Measurements from ENCODE around the gene DDX23.

The DDX23 gene

GRCh38 chr12:48812389-48812788, 39.6 kb downstream of the DDX23 start:
- no peak for DNase-seq (ENCODE audit: low spot score)
- peak overlapping the region; percentile 45 for H3K4me3 Mint-ChIP-seq
- H3K27ac Mint-ChIP-seq, result no peak overlapping the region
- peaks cover 14% of the 10 kb centered on the region for H3K27me3 Mint-ChIP-seq (ENCODE audit: low read depth)
- H3K36me3 Mint-ChIP-seq (ENCODE audit: low read depth), result no peaks in the 10 kb centered on the region
- H3K9me3 Mint-ChIP-seq, result no peaks in the 10 kb centered on the region
- peaks cover 18% of the 10 kb centered on the region for H3K4me1 Mint-ChIP-seq (ENCODE audit: low read depth)

GRCh38 chr12:48811437-48812090, 40.4 kb downstream of the DDX23 start:
- H3K4me3 Mint-ChIP-seq, result no peak overlapping the region
- no peaks in the 10 kb centered on the region for H3K36me3 Mint-ChIP-seq (ENCODE audit: low read depth)
- no peak overlapping the region for H3K27ac Mint-ChIP-seq
- peaks cover 7% of the 10 kb centered on the region for H3K27me3 Mint-ChIP-seq (ENCODE audit: low read depth)
- peaks cover 13% of the 10 kb centered on the region for H3K4me1 Mint-ChIP-seq (ENCODE audit: low read depth)
- no peaks in the 10 kb centered on the region for H3K9me3 Mint-ChIP-seq
- DNase-seq (ENCODE audit: low spot score), result no peak

- Mint-ChIP-seq H3K27me3 (ENCODE audit: low read depth) (peaks cover 2% of the 10 kb centered on the region), H3K9me3 (no peaks in the 10 kb centered on the region), H3K27ac (no peak overlapping the region), H3K36me3 (ENCODE audit: low read depth) (no peaks in the 10 kb centered on the region), H3K4me1 (ENCODE audit: low read depth) (peaks cover 7% of the 10 kb centered on the region), H3K4me3 (no peak overlapping the region)
- no peak for DNase-seq (ENCODE audit: low spot score)
These were observed 41.0 kb downstream of the DDX23 start for GRCh38 chr12:48810903-48811431.

- Mint-ChIP-seq H3K4me1 (ENCODE audit: low read depth) (peaks cover 7% of the 10 kb centered on the region), H3K9me3 (no peaks in the 10 kb centered on the region), H3K27ac (no peak overlapping the region), H3K4me3 (no peak overlapping the region), H3K27me3 (ENCODE audit: low read depth) (no peaks in the 10 kb centered on the region), H3K36me3 (ENCODE audit: low read depth) (no peaks in the 10 kb centered on the region)
- no peak for DNase-seq (ENCODE audit: low spot score)
These were observed 44.0 kb downstream of the DDX23 start for GRCh38 chr12:48807981-48808380.

- DNase-seq (ENCODE audit: low spot score), result no peak
- Mint-ChIP-seq H3K27ac (no peak overlapping the region), H3K4me3 (no peak overlapping the region), H3K9me3 (no peaks in the 10 kb centered on the region), H3K36me3 (ENCODE audit: low read depth) (no peaks in the 10 kb centered on the region), H3K27me3 (ENCODE audit: low read depth) (no peaks in the 10 kb centered on the region), H3K4me1 (ENCODE audit: low read depth) (peaks cover 7% of the 10 kb centered on the region)
These were observed 48.3 kb downstream of the DDX23 start for GRCh38 chr12:48803675-48804074.

GRCh38 chr12:48800971-48801370, 51.0 kb downstream of the DDX23 start:
- H3K36me3 Mint-ChIP-seq (ENCODE audit: low read depth), result no peaks in the 10 kb centered on the region
- no peaks in the 10 kb centered on the region for H3K9me3 Mint-ChIP-seq
- H3K27me3 Mint-ChIP-seq (ENCODE audit: low read depth), result no peaks in the 10 kb centered on the region
- peaks cover 10% of the 10 kb centered on the region for H3K4me1 Mint-ChIP-seq (ENCODE audit: low read depth)
- H3K4me3 Mint-ChIP-seq, result no peak overlapping the region
- H3K27ac Mint-ChIP-seq, result no peak overlapping the region
- DNase-seq (ENCODE audit: low spot score), result no peak

GRCh38 chr12:48800457-48800856, 51.5 kb downstream of the DDX23 start:
- no peak for DNase-seq (ENCODE audit: low spot score)
- Mint-ChIP-seq H3K4me3 (no peak overlapping the region), H3K4me1 (ENCODE audit: low read depth) (peaks cover 10% of the 10 kb centered on the region), H3K9me3 (no peaks in the 10 kb centered on the region), H3K27me3 (ENCODE audit: low read depth) (no peaks in the 10 kb centered on the region), H3K27ac (no peak overlapping the region), H3K36me3 (ENCODE audit: low read depth) (no peaks in the 10 kb centered on the region)

- H3K27me3 Mint-ChIP-seq (ENCODE audit: low read depth), result peaks cover 10% of the 10 kb centered on the region
- no peak overlapping the region for H3K4me3 Mint-ChIP-seq
These were observed 55.0 kb downstream of the DDX23 start for GRCh38 chr12:48796976-48797375.

GRCh38 chr12:48795550-48796455, 56.2 kb downstream of the DDX23 start:
- Mint-ChIP-seq H3K4me3 (no peak overlapping the region), H3K27ac (no peak overlapping the region), H3K4me1 (ENCODE audit: low read depth) (peaks cover 4% of the 10 kb centered on the region), H3K27me3 (ENCODE audit: low read depth) (peaks cover 13% of the 10 kb centered on the region), H3K36me3 (ENCODE audit: low read depth) (no peaks in the 10 kb centered on the region), H3K9me3 (no peaks in the 10 kb centered on the region)
- peak; percentile 35 for DNase-seq (ENCODE audit: low spot score)

More at GRCh38 chr12:48796976-48797375, 55.0 kb downstream of the DDX23 start:
- DNase-seq (ENCODE audit: low spot score), result peak; percentile 34
- H3K9me3 Mint-ChIP-seq, result no peaks in the 10 kb centered on the region
- no peak overlapping the region for H3K27ac Mint-ChIP-seq
- H3K36me3 Mint-ChIP-seq (ENCODE audit: low read depth), result no peaks in the 10 kb centered on the region
- H3K4me1 Mint-ChIP-seq (ENCODE audit: low read depth), result peaks cover 4% of the 10 kb centered on the region

- peaks cover 6% of the 10 kb centered on the region for H3K4me1 Mint-ChIP-seq (ENCODE audit: low read depth)
- H3K36me3 Mint-ChIP-seq (ENCODE audit: low read depth), result no peaks in the 10 kb centered on the region
- H3K27me3 Mint-ChIP-seq (ENCODE audit: low read depth), result peaks cover 21% of the 10 kb centered on the region
- no peak for DNase-seq (ENCODE audit: low spot score)
- H3K9me3 Mint-ChIP-seq, result no peaks in the 10 kb centered on the region
- no peak overlapping the region for H3K27ac Mint-ChIP-seq
- no peak overlapping the region for H3K4me3 Mint-ChIP-seq
These were observed 57.1 kb downstream of the DDX23 start for GRCh38 chr12:48794870-48795269.

- Mint-ChIP-seq H3K27ac (no peak overlapping the region), H3K4me3 (no peak overlapping the region), H3K36me3 (ENCODE audit: low read depth) (no peaks in the 10 kb centered on the region), H3K9me3 (no peaks in the 10 kb centered on the region), H3K27me3 (ENCODE audit: low read depth) (peaks cover 26% of the 10 kb centered on the region), H3K4me1 (ENCODE audit: low read depth) (peaks cover 6% of the 10 kb centered on the region)
- DNase-seq (ENCODE audit: low spot score), result no peak
These were observed 58.3 kb downstream of the DDX23 start for GRCh38 chr12:48793696-48794095.

- Mint-ChIP-seq H3K27ac (no peak overlapping the region), H3K4me1 (ENCODE audit: low read depth) (peaks cover 3% of the 10 kb centered on the region), H3K9me3 (no peaks in the 10 kb centered on the region), H3K4me3 (no peak overlapping the region), H3K27me3 (ENCODE audit: low read depth) (peaks cover 58% of the 10 kb centered on the region), H3K36me3 (ENCODE audit: low read depth) (no peaks in the 10 kb centered on the region)
- DNase-seq (ENCODE audit: low spot score), result no peak
These were observed 62.1 kb downstream of the DDX23 start for GRCh38 chr12:48789858-48790326.

GRCh38 chr12:48788854-48789775, 62.8 kb downstream of the DDX23 start, which contains the start of gene ADCY6:
TSS of gene ADCY6 (minus strand) at chr12:48789089. CDS start at chr12:48783434, 5,655 bp downstream.
- DNase-seq (ENCODE audit: low spot score), result no peak
- H3K27ac Mint-ChIP-seq, result no peak within 1 kb of the TSS
- H3K4me1 Mint-ChIP-seq (ENCODE audit: low read depth), result peaks cover 3% of the 10 kb centered on the region
- H3K9me3 Mint-ChIP-seq, result no peaks in the 10 kb centered on the region
- no peaks in the 10 kb centered on the region for H3K36me3 Mint-ChIP-seq (ENCODE audit: low read depth)
- H3K4me3 Mint-ChIP-seq, result peak within 1 kb of the TSS; percentile 58
- H3K27me3 Mint-ChIP-seq (ENCODE audit: low read depth), result peaks cover 59% of the 10 kb centered on the region

Data from T-helper 2 cell treated with Interferon-gamma antibody and Interleukin-4, amounts not matched to agents 5 μg/mL and 100 μg/mL, for 36 hours (primary cell).